HG03135 (cell line): ENCODE results near the gene ABCG4.
"Not testable (repeated sequence)": the region's sequence is repeated elsewhere in the genome, so short reads cannot be mapped to it uniquely, and the experiment has no call there.

ENCODE experiments used
- ATAC-seq: cut with Tn5 transposase; IDR thresholded peaks from one replicate; pipeline ENCODE4 v1.9.1; 2021; ENCODE audit warnings: mild to moderate bottlenecking, moderate library complexity; ENCODE audit not compliant: unreplicated experiment

ABCG4 gene

GRCh38 chr11:119152604-119153003 lies 3.8 kb downstream of the ABCG4 start:
- ATAC-seq: no peak

GRCh38 chr11:119153049-119153818 lies 4.4 kb downstream of the ABCG4 start:
- no peak for ATAC-seq

GRCh38 chr11:119154178-119154577 lies 5.3 kb downstream of the ABCG4 start:
- no peak for ATAC-seq

- ATAC-seq: no peak
Measured at GRCh38 chr11:119155733-119156492, 7.1 kb downstream of the ABCG4 start.

- no peak for ATAC-seq
Measured at GRCh38 chr11:119156496-119156895, 7.6 kb downstream of the ABCG4 start.

- no peak for ATAC-seq
Measured at GRCh38 chr11:119157063-119157462, 8.2 kb downstream of the ABCG4 start.

- no peak for ATAC-seq
Measured at GRCh38 chr11:119158467-119158866, 9.6 kb downstream of the ABCG4 start.

GRCh38 chr11:119160151-119160550 lies 11.3 kb downstream of the ABCG4 start:
- ATAC-seq: no peak

- no peak for ATAC-seq
Measured at GRCh38 chr11:119161871-119162270, 13.0 kb downstream of the ABCG4 start.

GRCh38 chr11:119166368-119167076 lies 17.7 kb downstream of the ABCG4 start:
- no peak for ATAC-seq

- not testable (repeated sequence) for ATAC-seq
Measured at GRCh38 chr11:119167077-119167458, 18.2 kb downstream of the ABCG4 start.

GRCh38 chr11:119167933-119168332 lies 19.1 kb downstream of the ABCG4 start:
- no peak for ATAC-seq

- ATAC-seq: peak; percentile 92
Measured at GRCh38 chr11:119168471-119169281, 19.8 kb downstream of the ABCG4 start, which contains the start of gene NLRX1. Gene NLRX1 (plus strand): TSS chr11:119168725. CDS start chr11:119171404, 2,679 bp downstream.

- ATAC-seq: no peak
Measured at GRCh38 chr11:119169282-119169719, 20.4 kb downstream of the ABCG4 start.

GRCh38 chr11:119172513-119172912 lies 23.7 kb downstream of the ABCG4 start:
- no peak for ATAC-seq

- no peak for ATAC-seq
Measured at GRCh38 chr11:119173453-119173852, 24.6 kb downstream of the ABCG4 start.

GRCh38 chr11:119175493-119176077 lies 26.7 kb downstream of the ABCG4 start:
- ATAC-seq: no peak

GRCh38 chr11:119178166-119178680 lies 29.4 kb downstream of the ABCG4 start:
- no peak for ATAC-seq

- ATAC-seq: no peak
Measured at GRCh38 chr11:119179342-119179741, 30.5 kb downstream of the ABCG4 start.

- no peak for ATAC-seq
Measured at GRCh38 chr11:119179983-119180382, 31.1 kb downstream of the ABCG4 start.
